ENCODE measurements around the gene KDSR.

DNA sequence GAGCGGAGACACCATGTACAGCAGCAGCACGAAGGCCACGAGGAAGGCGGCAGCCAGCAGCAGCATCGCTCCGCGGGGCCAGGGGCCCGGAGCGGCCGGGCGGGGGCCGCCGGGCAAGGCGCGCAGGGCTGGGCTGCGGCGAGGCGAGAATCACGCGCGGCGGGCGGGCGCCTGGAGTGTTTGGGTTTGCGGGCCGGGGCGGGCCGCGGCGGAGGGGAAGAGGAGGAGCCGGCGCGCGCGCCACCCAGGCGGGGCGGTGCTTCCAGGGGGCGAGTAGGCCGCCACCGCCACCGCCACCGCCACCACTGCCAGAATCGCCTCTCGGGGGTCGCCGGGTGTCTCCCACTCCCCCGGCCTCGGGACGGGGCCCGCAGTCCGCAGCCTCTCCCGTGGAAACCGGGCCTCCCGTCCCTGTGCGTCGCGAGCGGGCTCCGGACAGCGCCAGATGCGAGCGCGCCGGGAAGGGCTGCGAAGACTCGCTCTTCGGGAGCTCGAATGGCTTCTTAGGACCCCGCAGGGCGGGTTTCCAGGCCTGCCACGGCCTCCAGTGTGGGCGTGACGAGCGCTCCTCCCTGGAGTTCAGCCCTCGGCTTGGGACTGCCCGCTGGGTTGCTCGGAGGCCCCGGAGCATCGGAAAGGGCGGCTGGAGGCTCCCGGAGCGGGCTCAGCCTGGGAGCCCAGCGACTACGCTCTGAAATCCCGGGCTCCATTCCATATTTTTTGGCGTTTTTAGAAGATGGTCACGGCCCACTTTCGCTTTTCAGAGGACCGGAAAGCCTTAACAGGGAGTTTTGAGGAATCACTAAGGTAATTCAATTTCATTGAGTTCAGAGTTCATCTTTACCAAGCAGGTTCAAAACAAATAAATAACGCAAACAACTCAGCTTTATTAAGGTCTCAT lies at the start of gene KDSR:
- no peak for TF ChIP-seq CTCF (IDR thresholded peaks at IDR 0.05)
- TF ChIP-seq EZH2 (IDR thresholded peaks at IDR 0.05; ENCODE audit: borderline replicate concordance, insufficient read depth, low read depth, low read length, poor library complexity, severe bottlenecking): no peak

Data from B cell (primary cell).